ENCODE measurements around the gene ROBO2.

Gene ROBO2

DNA sequence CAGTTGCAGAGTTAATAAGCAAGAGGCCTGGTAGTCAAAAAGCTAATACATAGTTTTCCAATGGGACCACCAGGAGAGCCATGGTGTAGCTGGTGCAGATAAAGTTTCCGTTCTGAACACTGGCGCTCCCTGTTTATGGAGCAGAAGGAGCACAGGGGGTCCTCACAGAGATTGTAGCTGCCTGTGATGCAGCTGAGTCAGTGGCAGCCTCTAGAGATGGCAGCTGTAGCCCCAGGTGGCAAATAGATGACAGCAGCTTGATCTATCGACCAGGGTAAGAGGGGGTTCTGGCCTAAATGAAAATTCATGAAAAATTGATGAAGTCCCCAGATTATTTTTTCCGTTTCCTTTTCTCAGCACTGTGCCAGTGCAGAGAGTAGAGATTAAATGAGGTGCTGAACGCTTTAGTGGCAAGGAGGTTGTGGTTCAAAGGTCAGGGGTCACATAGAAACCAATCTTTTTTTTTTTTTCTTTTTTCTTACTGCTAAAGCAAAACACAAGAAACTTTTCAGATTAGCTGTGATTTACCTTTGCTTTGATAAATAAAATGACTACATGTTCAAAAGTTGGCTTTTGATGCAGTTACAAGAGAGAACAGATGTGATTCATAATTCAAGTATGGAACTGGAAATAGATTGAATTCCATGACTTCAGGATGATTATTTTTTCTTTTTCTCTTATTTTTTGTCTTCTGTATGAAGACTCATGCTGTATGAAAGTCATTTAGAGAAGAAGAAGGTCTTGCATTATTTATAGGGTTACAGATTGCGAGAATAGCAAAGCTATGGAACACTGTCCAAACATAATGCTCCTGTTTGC is 63.3 kb downstream of the ROBO2 start:
- no peak overlapping the region for H3K4me3 ChIP-seq
- TF ChIP-seq CTCF (IDR thresholded peaks at IDR 0.05): no peak
- H3K27ac ChIP-seq: no peak overlapping the region
- no peak for DNase-seq (ENCODE audit: low spot score)

DNA sequence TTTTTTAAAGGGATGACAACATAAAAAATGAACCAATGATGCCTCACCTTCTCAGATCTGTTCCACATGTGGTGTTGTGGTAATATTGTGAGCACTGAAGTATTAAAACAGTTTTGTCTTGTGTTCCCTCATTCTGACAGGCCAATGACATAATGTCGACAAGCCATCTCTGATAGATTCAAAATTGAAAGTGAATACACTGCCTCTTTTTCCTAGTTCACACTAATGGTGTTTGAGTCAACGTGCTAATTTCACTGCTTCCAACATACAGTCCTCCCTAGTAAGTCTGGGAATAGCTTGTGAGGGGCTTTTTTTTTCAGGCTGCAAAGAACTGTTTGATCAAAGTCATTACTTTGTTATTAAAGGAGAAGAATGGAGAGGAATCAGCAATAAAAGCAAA is 82.8 kb downstream of the ROBO2 start:
- H3K27ac ChIP-seq: no peak overlapping the region
- DNase-seq (ENCODE audit: low spot score): no peak
- no peak for TF ChIP-seq CTCF (IDR thresholded peaks at IDR 0.05)
- no peak overlapping the region for H3K4me3 ChIP-seq

GRCh38 chr3:77125966-77126365 is 86.1 kb downstream of the ROBO2 start:
- TF ChIP-seq CTCF (IDR thresholded peaks at IDR 0.05): no peak
- H3K4me3 ChIP-seq: no peak overlapping the region
- DNase-seq (ENCODE audit: low spot score): no peak
- H3K27ac ChIP-seq: no peak overlapping the region

DNA sequence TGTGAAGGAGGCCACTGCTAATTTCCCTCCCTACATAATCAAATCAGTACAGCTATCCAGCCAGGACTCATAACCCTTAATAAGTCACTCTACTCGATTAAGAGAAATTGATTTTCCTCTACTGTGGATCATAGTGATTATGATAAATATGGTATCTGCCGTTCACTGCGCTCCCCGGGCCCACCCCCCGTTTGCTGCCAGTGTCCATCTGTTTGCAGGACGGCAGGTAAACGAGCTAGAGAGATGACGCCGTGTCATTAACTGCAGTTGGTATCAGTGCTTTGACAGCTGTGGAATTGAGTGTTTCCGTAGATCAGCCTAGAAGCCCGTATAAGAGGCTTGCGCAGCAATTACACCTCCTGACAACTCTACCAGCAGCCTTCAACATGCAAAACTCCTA is 94.9 kb downstream of the ROBO2 start:
- DNase-seq (ENCODE audit: low spot score): no peak
- Histone ChIP-seq H3K4me3 (no peak overlapping the region), H3K27ac (no peak overlapping the region)
- no peak for TF ChIP-seq CTCF (IDR thresholded peaks at IDR 0.05)

DNA sequence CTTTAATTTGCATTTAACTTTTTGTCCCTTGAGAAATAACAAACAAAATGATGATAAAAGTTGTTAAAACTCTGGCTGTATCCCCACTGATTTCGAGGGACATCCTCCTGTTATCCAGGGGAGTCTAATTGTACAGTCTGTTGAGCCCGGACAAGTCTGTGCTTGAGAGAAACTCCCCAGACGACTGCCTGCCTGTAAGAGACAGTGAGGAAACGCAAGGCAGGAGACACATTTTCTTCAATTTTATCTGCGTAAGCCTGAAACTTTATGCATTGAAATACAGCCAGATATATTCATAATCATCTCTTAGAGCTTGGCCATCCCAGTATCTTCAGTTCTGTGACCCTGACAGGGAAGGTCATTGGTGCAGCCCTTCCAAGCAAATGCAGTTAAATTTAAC is 97.7 kb downstream of the ROBO2 start:
- Histone ChIP-seq H3K4me3 (no peak overlapping the region), H3K27ac (no peak overlapping the region)
- DNase-seq (ENCODE audit: low spot score): no peak
- no peak for TF ChIP-seq CTCF (IDR thresholded peaks at IDR 0.05)

DNA sequence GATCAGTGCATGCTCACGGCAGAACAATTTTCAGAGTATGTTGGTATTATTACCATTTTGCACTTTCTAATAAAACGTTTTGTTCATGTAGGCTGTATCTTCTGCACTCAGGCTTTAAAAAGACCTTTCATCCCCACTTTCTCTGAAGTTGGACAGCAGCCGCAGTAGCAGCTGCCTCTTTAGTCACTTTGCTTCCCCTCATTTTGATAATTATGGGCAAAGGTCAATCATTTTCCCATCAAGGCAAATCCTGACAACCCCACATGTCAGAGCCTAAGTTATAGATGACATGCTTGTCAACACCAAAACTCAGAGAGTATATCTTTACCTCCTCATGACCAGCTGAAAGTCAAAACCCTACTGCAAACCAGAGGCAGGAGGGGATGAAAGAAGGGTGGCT is 99.7 kb downstream of the ROBO2 start:
- TF ChIP-seq CTCF (IDR thresholded peaks at IDR 0.05): no peak
- no peak for DNase-seq (ENCODE audit: low spot score)
- Histone ChIP-seq H3K27ac (no peak overlapping the region), H3K4me3 (no peak overlapping the region)

GRCh38 chr3:77141423-77141822 is 101.5 kb downstream of the ROBO2 start:
- no peak for DNase-seq (ENCODE audit: low spot score)
- TF ChIP-seq CTCF (IDR thresholded peaks at IDR 0.05): no peak
- Histone ChIP-seq H3K27ac (no peak overlapping the region), H3K4me3 (no peak overlapping the region)
